HL-60/S4 treated with retinoic acid at 250 ng/mL for 4 days and 3 days (cell line): ENCODE results near the gene CEP20.
"Not testable (repeated sequence)": the region's sequence is repeated elsewhere in the genome, so short reads cannot be mapped to it uniquely, and the experiment has no call there.

Experiments
- in situ Hi-C: fragments of 300-500 bp; cut with MboI; formaldehyde crosslinking; loops from 2 replicates; pipeline ENCODE4 v1.7.0; 2022; ENCODE audit warnings: low sequenced_read_pairs

CEP20 gene

DNA sequence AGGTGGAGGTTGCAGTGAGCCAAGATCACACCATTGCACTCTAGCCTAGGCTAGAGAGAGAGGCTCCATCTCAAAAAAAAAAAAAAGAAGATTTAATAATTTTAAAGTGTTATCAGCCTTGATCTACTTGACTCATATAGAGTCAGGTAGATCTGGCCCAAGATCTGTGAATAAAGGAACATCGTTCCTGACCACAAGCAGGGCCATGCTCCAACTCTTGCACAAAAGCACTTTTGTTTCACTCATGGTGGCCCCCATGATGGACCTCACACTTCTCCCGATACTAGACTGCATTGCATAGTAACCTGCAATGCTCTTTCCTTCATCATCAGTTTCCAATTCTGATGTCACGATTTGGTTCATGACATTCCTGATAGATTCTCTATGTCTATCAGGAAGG, 26.4 kb downstream of the CEP20 start:
- in situ Hi-C loops, result no loop called here

DNA sequence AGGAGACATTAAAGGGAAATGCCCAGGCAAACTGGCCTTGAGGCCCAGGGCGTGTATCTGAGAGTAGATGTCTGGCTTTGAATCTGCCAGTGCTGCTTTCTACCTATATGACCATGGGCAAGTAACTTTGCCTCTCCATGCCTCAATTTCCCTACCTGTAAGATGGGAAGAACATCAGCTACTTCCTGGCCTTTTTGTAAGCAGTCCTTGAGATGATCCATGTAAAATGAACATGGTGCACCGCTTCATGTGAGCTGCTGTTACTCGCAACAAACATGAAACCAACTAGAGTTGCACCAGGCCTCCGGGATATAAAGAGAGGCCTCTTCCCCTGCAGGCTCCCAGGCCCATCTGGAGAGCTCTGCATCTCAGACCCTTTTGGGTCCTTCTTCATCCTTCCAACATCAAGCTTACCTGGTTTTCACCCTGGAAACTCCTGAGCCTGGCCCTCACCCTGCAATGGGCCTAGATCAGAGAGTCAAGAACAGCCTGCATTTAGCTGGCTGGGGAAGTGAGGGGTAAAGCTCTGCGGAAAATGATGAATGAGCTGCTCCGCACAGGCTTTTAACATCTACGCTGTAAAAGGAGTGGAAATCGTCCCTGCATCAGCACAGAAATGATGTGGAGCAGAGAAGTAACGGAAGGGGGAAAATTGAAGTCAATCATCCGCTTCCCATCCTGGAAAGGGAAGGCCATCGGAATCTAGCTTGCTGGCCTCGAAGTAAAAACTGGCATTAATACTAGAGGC, 29.3 kb downstream of the CEP20 start:
- in situ Hi-C loops, result no loop called here

DNA sequence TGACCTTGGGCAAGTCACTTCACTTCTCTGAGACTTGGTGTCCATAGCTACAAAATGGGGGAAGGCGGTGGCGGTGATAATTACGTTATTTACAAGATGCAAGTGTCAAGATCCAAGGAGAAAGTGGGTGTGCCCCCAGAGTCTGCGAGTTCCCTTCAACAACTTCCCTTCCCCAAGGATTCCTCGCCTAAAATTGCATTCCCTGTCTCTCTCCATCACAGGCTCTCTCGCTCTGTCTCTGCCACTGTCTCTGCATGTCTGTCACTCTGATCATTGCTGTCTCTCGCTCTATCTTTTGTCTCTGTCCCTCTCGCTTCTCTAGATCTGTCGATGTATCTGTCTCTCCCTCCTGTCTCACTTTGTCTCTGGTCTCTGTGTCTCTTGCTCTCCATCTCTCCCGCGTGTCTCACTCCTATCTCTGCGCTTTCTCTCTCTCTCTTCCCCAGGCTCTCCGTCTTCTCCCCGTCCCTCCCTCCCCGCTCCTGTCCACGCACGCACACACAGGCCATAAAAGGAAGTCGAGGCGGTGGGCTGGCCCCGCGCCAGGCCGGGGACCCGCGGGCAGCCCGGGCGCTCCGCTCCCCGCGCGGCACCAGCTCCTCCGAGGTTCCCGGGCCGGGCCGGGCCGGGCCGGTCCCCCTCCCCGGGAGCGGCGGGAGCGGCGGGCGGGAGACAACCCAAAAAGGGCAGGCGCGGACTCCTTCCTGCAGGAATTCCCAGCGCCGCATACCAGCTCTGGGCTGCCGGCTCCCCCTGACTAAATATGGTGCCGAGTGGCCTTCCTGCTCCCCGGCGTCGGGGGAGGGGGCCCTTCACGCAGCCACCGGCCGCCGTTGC, 30.5 kb downstream of the CEP20 start:
- in situ Hi-C loops, result no loop called here

DNA sequence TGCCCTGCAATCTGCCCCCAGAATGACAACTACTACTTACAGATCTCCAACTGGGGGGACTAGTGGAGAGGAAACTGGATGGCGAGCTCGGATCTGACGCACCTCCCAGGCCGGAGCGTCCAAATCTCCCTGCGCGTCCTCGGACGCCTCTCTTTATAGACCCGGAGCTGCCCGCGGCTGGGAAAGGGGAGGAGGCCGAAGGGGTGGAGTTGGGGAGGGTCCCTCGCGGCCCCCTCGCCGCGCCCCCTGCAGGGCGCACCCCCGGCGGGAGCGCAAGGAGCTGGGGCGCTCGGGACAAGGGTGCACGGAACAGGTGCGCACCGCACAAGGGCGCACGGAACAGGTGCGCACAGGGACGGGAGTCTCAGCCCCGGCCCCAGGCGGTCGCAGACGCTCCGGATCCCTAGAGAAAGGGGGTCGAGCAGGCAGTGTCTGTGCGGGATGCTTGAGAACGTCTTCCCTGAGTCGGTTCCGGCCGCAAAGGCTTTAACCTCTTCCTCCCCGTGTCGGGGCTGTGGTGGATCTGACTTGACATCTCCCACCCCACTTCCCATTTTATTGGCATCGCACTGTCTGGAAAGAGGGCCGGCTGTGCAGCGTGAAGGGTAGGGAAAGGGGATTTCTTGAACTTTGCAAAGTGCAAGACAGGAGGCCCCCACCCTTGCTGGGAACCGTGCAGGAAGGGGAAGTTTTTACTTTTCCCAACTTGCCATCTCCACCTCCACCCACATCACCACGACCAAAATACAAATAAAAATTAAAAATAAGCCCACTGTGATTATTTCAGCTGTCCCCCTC, 31.3 kb downstream of the CEP20 start, which contains the start of gene MYH11:
MYH11 (minus strand) TSS at position 128 of the 798 bp plus-strand sequence. CDS start 18,776 bp downstream, outside the sequence.
- in situ Hi-C loops, result no loop called here

DNA sequence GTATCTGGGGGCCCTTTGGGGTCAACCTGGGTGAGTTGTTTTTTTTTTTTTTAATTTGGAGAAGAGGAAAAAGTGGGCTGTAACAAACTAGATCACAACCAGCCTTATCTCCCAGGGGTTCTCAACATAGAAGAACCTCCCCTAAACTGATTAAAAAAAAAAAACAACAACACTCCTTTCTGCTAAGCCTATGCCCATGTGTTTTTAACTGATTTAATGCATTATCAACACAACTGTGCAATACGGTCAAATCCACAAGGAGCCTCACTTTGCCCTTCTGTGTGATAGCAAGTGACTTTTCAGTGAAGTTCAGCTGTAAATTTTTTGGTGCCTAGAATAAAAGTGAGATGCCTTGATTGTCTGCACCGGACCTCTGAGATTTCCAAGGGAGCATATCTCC, 32.2 kb downstream of the CEP20 start:
- in situ Hi-C loops, result no loop called here

DNA sequence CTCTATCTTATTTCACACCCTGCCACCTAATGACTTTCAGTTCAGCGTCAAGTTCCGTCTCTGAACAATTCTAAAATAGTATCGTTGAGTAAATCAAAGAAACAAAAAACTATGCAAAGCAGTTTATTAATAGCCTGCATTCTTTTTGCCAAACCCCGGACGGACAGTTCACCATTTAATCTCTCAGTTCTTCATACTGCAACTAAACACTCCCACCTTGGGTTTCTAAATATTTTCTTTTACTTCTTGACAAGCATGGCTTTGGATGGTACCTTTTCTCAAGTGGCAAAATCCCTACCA, 32.7 kb downstream of the CEP20 start:
- in situ Hi-C loops, result no loop called here

DNA sequence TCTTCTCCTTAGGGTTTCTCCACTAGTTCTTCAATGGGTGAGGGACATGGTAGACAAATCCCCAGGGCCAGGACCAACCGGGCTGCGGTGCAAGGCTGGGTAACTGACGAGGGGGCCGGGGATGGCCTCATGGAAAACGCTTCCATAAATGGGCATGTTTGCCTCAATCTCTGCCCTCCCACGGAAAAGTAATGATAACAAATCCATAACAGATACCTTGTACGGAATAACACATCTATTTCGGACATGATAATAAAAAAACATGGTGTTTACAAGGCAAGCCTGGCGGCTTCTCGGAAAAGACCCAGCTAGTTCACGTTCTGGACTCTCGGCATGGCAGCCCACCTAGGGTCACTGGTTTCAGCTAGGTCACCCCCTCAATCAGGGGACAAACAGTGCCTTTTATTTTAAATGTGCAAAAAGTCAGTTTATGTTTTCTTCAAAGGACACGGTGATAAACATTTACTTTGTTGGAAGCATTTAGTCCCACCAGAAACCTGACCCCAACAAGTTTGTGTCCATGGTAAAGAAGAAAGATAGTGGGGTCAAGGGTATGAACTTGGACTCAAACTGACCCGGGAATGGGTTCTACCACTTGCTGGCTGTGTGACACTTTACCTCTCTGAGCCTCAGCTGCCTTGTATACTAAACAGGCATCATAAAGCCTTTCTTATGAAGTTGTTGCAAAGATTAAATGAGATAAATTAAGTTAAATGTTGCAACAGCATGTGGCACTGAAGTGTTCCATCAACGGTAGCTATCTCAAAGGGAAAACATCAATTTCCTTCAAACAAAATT, 33.3 kb downstream of the CEP20 start:
- in situ Hi-C loops, result no loop called here

DNA sequence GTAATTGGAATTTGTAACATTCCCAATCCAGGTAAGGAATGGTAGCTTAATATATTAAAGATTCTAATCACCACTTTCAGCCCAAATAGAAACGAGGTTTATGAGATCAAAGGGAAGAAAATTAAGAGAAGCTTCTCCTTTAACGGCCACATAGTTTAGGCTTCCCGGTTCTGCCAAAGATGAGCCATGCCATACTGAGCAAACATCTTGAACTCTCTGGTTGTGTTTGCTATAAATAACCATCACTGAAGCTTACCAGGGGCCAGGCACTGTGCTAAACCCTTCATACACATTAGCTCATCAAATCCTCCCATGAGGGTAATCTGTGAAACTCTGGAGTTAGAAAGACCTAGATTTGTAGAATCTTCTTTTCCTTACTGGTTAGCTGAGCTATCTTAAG, 34.3 kb downstream of the CEP20 start:
- in situ Hi-C loops, result no loop called here

DNA sequence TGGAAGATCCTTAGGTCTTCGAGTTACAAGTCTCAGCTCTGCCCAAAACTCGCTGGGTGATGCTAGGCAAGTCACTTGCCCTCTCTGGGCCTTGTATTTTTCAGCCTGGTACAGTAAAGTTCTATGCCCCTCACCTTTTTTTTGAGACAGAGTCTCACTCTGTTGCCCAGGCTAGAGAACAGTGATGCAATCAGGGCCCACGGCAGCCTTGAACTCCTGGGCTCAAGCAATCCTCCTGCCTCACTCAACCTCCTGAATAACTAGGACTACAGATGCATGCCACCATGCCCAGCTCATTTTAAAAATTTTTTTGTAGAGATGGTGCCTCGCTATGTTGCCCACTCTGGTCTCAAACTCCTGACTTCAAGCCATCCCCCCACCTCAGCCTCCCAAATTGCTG, 35.4 kb downstream of the CEP20 start:
- in situ Hi-C loops, result no loop called here

DNA sequence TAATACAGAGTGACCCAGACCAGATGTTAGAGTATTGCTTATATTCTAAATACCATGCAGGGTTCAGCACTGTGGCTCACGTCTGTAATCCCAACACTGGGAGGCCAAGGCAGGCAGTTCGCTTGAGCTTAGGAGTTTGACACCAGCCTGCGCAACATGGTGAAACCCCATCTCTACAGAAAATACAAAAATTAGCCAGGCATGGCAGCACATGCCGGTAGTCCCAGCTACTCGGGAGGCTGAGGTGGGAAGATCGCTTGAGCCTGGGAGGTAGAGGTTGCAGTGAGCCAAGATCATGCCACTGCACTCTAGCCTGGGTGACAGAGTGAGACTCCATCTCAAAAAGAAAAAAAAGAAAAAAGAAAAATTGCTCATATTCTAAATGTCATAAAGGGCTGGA, 37.8 kb downstream of the CEP20 start:
- in situ Hi-C loops, result not testable (repeated sequence)

DNA sequence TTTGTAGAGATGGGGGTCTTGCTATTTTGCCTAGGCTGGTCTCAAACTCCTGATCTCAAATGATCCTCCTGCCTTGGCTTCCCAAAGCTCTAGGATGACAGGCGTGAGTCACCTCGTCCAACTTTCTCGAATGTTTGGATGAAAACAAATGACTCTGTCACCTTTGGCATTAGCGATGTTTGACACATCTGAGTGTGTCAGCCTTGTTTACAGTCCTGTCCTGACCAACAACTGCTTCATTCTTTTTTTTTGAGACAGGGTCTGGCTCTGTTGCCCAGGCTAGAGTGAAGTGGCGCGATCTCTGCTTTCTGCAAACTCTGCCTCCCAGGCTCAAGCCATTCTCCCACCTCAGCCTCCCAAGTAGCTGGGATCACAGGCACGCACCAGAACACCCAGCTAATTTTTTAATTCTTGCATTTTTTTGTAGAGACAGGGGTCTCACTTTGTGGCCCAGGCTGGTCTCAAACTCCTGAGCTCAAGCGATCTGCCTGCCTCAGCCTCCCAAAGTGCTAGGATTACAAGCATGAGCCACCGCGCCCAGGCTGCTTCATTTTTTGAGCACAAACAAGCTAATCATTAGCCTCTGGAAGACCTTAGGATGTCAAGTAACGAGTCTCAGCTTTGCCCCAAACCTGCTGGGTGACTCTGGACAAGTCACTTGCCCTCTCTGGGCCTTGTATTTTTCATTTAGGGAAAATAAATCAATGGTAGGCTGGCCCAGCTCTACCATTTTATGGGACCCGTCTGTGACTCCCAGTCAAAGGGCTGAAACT, 39.0 kb downstream of the CEP20 start:
- in situ Hi-C loops, result no loop called here

DNA sequence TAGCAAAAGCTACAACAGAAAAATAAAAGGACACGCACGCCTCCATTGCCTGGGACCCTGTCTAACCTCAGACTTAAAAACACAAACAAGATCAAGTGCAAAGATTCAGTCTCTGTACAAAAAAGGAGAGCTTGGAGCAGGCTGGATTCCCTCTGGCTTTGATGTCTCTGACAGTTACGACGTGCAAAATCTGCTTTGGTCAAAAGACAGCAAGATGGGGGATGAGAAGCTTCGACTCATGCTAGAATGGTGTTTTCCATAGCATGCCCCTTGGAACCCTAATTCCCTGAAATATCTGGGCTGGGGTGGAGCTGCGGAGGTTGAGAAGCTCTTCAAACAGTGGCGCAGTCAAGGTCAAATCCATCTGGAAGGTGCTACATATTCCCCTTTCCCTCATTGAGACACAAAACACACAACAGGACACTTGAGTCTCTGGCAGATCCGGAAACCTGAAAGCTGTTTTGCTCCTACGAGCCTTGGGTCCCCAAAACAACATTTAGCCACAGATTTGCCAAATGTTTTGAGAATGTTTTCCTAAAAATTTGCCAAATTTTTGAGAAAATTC, 40.7 kb downstream of the CEP20 start:
- in situ Hi-C loops, result no loop called here

DNA sequence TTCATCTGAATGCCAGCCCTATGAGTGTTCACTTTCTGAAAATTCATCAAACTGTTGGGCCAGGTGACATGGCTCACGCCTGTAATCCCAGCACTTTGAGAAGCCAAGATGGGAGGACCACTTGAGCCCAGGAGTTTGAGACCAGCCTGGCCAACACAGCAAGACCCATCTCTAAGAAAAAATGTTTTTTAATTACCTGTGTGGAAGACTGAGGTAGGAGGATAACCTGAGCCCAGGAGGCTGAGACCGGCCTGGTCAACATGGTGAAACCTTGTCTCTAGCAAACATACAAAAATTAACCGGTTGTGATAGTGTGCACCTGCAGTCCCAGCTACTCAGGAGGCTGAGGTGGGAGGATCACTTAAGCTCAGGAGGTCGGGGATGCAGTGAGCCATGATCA, 41.9 kb downstream of the CEP20 start:
- in situ Hi-C loops, result no loop called here

DNA sequence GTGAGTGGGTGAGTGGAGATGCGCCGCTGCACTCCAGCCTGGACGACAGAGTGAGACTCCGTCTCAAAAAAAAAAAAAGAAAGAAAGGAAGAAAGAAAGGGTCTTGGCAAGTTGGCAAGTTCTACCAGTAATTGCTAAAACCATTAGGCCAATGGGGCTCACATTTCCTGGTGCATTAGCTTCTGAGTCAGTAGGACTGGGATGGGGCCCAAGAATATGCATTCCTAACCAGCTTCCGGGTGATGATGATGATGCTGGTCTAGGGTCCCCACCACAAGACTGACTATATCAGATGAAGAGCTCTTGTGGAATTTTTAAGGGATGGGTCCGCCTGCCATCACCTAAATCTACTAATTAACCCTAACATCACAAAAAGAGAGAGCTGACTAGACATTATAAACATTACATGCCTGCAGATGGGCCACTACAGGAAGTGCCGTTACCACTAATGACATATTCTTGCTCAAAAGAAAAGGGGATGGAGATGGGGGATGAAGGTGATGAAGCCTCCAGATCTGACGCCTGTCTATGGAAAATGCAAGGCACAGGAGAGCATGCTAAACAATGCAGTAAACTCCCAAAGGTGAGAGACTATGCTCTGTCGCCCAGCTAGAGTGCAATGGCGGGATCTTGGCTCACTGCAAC, 44.6 kb downstream of the CEP20 start:
- in situ Hi-C loops, result no loop called here

DNA sequence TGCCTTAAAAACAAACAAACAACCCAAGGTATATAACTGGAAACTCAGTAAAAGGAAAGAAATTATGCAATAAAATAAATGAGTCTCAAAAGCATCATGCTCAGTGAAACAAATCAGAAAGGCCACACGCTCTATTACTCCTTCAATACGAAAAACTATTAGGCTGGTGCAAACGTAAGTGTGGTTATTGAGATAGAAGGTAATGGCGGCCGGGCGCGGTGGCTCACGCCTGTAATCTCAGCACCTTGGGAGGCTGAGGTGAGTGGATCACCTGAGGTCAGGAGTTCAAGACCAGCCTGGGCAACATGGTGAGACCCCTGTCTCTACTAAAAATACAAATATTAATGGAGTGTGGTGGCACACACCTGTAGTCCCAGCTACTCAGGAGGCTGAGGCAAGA, 49.2 kb downstream of the CEP20 start:
- in situ Hi-C loops, result not testable (repeated sequence)

DNA sequence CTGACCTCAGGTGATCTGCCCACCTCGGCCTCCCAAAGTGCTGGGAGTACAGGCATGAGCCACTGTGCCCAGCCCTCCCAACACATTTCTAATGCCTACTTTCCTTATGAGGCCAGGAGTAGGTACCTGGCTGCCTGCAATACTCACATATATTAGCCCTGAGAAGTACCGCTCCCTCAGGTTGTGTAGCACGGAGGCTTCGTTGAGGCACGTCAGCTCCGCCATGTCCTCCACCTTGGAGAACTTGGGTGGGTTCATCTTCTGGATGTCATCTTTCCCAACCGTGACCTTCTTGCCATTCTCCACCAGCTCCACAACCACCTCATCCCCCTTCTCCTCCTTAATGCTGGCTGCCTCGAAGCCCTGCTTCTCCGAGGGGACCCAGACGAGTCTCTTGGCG, 50.6 kb downstream of the CEP20 start:
- in situ Hi-C loops, result no loop called here

DNA sequence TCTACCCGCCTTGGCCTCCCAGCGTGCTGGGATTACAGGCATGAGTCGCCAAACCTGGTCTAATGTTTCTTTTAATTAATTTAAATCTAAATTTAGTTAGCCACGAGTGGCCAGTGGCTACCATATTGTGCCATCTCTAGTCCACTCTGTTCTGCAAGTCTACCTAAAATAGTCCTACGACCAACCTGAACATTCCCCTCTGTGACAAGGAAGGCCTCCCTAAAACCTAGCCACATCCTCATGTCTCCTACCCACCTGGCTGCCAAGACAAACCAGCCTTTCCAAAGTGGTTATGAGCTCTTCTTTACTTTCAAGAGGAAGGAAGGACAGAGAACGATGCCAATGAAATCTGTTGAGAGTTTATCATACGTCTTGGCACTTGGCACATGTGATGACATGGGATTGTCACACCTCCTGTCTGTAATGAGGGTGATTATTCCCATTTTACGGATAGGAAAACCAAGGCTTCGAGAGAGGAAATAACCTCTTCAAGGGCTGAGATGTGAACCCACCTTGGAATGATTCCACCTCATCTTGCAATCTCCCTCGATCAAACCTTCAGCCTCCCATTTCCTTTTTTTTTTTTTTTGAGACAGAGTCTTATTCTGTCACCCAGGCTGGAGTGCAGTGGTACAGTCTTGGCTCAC, 51.3 kb downstream of the CEP20 start:
- in situ Hi-C loops, result no loop called here

DNA sequence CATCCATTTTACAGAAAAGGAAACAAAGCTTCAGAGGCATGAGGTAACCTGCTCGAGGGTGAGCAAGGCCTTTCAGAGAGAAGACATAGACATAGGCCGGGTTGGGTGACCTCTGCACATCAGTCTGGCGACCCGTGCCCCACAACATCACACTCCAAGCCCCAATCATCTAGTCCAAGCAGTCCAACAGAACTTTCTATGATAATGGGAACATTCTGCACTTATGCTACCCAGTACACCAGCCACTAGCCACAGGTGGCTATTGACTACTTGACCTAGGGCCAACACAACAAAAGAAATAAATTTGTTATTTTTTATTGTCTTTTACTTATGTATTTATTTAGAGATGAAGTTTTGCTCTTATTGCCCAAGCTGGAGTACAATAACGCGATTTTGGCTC, 52.3 kb downstream of the CEP20 start:
- in situ Hi-C loops, result no loop called here
